ENCODE data around the gene PHEX.

The PHEX gene

GRCh38 chrX:22186165-22186564, 154.0 kb downstream of the PHEX start:
- no peaks in the 10 kb centered on the region for H3K27me3 ChIP-seq (replicated peaks; ENCODE audit: control insufficient read depth, insufficient read depth, low read length)
- no peak for DNase-seq (ENCODE audit: extremely low read depth, insufficient read length)
- TF ChIP-seq CTCF (IDR thresholded peaks at IDR 0.05; ENCODE audit: insufficient read depth, low read length, poor library complexity, severe bottlenecking), result no peak
- H3K36me3 ChIP-seq (ENCODE audit: control insufficient read depth, insufficient read depth, low read length), result no peaks in the 10 kb centered on the region
- no peak overlapping the region for H3K4me3 ChIP-seq (replicated peaks; ENCODE audit: low read depth, low read length)

DNA sequence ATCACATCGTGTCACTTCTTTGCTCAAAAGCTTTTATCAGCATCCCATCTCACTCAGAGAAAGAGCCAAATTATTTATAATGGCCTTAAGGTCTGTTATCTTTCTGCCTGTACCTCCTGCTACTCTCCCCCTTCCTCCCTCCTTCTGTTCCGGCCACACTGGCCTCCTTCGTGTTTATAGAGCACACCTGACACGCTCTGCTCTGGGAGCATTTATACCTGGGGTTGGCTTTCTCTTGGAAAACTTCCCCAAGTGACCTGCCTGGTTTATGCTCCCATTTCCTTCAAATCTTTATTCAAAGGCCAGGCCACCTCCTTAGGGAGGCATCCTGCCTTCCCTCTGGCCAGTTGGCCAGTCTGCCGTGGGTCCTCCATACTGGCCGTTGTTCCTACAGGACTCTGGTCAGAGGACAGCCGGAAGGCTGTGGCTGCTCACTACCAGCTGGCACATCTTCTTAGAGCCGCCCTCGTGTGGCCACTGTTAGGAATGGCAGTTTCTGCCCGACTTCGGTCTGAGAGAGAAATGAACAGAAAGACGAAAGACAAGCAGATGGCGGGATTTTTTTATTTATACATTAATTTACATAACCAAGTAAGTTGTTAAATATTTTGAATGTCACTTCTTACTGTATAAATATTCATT, 160.4 kb downstream of the PHEX start:
- DNase-seq (ENCODE audit: extremely low read depth, insufficient read length), result peak; percentile 17
- peak; percentile 84 for TF ChIP-seq CTCF (IDR thresholded peaks at IDR 0.05; ENCODE audit: insufficient read depth, low read length, poor library complexity, severe bottlenecking)
- Histone ChIP-seq H3K36me3 (ENCODE audit: control insufficient read depth, insufficient read depth, low read length) (no peaks in the 10 kb centered on the region), H3K27me3 (replicated peaks; ENCODE audit: control insufficient read depth, insufficient read depth, low read length) (no peaks in the 10 kb centered on the region), H3K4me3 (replicated peaks; ENCODE audit: low read depth, low read length) (no peak overlapping the region)

GRCh38 chrX:22193851-22194659, 161.9 kb downstream of the PHEX start:
- no peaks in the 10 kb centered on the region for H3K27me3 ChIP-seq (replicated peaks; ENCODE audit: control insufficient read depth, insufficient read depth, low read length)
- TF ChIP-seq CTCF (IDR thresholded peaks at IDR 0.05; ENCODE audit: insufficient read depth, low read length, poor library complexity, severe bottlenecking), result no peak
- no peak for DNase-seq (ENCODE audit: extremely low read depth, insufficient read length)
- no peaks in the 10 kb centered on the region for H3K36me3 ChIP-seq (ENCODE audit: control insufficient read depth, insufficient read depth, low read length)
- H3K4me3 ChIP-seq (replicated peaks; ENCODE audit: low read depth, low read length), result no peak overlapping the region

- Histone ChIP-seq H3K4me3 (replicated peaks; ENCODE audit: low read depth, low read length) (no peak overlapping the region), H3K36me3 (ENCODE audit: control insufficient read depth, insufficient read depth, low read length) (no peaks in the 10 kb centered on the region), H3K27me3 (replicated peaks; ENCODE audit: control insufficient read depth, insufficient read depth, low read length) (no peaks in the 10 kb centered on the region)
- DNase-seq (ENCODE audit: extremely low read depth, insufficient read length), result no peak
- no peak for TF ChIP-seq CTCF (IDR thresholded peaks at IDR 0.05; ENCODE audit: insufficient read depth, low read length, poor library complexity, severe bottlenecking)
Observed at GRCh38 chrX:22194660-22194945, 162.5 kb downstream of the PHEX start.

DNA sequence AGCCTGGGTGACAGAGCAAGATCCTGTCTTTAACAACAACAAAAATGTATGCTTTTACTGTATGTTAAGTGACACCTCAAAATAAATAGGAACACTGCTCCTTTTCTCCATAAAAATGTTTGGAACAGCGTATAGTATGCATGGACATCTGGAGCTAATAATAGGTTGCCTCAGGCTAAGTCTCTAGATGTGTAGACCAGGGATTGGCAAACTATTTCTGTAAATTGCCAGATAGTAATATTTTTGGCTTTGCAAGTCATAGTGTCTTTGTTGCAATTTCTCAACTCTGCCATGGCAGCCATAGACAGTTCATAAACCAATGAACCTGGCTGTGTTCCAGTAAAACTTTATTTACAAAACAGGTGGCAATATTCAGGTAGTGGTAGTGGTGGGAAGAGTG, 164.0 kb downstream of the PHEX start:
- no peak for TF ChIP-seq CTCF (IDR thresholded peaks at IDR 0.05; ENCODE audit: insufficient read depth, low read length, poor library complexity, severe bottlenecking)
- no peaks in the 10 kb centered on the region for H3K36me3 ChIP-seq (ENCODE audit: control insufficient read depth, insufficient read depth, low read length)
- DNase-seq (ENCODE audit: extremely low read depth, insufficient read length), result no peak
- no peaks in the 10 kb centered on the region for H3K27me3 ChIP-seq (replicated peaks; ENCODE audit: control insufficient read depth, insufficient read depth, low read length)
- H3K4me3 ChIP-seq (replicated peaks; ENCODE audit: low read depth, low read length), result no peak overlapping the region
